ENCODE results near the gene TXNRD2. TPM values are rescaled to one million over a fixed set of nuclear protein-coding genes. Genes with fewer than 3 reads are reported as not detected.

Gene TXNRD2
- total RNA-seq, 1 experiment from 2014 or later, result 95.8 TPM

- no peak for DNase-seq (ENCODE audit: low spot score)
Measured at GRCh38 chr22:19877626-19878339, 63.8 kb downstream of the TXNRD2 start.

GRCh38 chr22:19876941-19877625 lies 64.5 kb downstream of the TXNRD2 start:
- DNase-seq (ENCODE audit: low spot score), result no peak

DNA sequence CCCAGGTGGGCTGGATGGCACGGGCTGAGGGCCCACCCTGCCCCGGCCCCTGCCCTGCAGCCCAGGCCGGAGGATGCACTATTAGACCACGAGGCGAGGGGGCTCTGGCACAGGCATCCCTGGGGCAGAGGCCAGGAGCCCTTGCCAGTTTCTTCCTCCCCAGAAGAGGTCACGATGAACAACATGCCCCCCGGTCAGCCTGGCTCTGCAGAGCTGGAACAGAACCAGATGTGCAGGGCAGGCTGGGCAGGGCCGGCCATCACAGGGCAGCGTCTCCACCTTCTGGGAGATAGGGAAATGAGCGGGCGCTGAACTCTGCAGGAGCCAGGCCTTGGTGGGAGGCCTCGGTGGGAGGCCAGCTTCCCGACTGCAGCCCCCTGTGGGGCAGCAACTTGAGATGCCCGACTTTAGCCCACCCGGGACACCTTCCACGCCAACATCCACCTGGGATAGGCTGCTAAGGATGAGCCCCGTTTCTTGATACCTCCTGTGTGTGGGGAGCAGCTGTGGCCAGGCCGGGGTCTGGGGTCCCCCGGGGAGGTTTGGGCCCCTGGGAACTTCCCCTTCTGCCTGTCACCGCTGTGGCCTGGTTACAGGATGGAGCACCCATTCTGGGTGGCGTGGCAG lies 65.2 kb downstream of the TXNRD2 start:
- no peak for DNase-seq (ENCODE audit: low spot score)

- no peak for DNase-seq (ENCODE audit: low spot score)
Measured at GRCh38 chr22:19875531-19876313, 65.9 kb downstream of the TXNRD2 start.

DNA sequence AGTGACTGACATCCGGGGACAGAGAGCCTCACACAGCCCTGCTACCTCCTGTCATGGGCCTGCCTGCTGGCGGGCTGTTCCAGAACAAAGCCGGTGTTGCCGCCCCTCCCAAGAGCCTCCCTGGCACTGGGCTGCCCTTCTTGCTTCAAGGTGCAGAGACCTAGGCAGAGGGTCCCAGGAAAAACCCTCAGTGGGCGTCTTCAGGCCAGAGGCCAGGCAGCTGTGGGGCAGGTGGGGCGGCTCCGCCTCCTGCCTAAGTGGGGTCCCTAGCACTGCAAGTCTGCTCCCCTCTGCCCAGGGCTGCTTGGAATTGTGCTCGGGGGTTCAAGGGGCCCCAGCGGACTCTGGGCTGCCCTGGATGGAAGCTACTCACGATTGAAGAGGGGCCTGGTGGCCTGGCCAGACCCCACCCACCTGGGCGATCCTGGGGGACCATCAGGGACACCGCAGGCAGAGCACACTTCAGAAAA lies 66.5 kb downstream of the TXNRD2 start:
- DNase-seq (ENCODE audit: low spot score), result no peak

DNA sequence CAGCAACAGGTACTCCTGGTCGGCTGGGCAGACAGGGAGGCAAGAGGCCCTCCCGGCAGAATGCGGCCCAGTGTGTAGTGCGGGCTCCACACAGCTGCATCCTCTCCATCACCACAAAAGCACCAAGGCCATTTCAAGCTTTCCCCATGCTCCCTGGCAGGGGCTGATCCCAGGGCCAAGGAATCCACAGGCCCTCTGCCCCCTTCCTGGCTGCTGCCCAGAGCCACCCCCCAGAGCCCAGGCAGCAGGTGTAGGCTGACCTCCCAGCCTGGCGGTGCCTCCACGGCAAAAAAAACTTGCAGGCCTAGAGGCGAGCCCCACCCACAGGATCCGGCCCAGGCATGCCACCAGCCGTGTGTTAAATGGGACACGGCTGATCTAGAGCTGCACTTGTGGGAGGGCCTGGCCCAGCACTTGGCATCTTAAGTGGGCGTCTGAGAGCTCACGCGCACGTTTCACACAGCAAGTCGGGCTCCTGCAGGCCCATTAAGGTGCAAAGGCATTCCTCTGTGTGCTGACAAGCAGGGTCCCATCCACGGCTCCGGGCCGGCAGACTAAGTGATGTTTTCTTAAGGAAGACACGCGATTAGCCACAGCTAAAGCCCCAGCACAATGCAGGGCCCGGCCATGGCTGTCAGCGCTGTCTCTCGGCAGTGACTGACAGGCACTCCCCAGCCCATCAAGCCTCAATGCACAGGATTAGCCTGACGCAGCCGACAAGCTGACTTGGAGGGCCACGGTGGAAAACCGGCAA lies 67.1 kb downstream of the TXNRD2 start:
- peak; percentile 57 for DNase-seq (ENCODE audit: low spot score)

DNA sequence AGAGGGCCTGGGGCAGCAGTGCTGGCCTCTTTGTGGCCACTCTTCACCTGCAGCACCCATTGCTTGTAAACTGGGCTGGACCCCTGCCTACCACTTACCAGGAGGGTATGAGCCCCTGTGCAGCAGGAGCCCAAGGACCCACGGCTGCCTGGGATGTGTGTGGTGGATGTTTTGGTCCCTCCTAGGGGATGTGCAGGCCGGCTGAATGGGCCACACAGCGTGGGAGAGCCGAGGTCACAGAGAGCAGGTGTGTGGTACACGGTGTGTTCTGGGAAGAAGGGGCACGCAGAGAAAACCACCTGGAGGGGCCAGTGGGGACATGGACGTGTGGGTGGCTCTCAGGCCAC lies 67.7 kb downstream of the TXNRD2 start:
- no peak for DNase-seq (ENCODE audit: low spot score)

DNA sequence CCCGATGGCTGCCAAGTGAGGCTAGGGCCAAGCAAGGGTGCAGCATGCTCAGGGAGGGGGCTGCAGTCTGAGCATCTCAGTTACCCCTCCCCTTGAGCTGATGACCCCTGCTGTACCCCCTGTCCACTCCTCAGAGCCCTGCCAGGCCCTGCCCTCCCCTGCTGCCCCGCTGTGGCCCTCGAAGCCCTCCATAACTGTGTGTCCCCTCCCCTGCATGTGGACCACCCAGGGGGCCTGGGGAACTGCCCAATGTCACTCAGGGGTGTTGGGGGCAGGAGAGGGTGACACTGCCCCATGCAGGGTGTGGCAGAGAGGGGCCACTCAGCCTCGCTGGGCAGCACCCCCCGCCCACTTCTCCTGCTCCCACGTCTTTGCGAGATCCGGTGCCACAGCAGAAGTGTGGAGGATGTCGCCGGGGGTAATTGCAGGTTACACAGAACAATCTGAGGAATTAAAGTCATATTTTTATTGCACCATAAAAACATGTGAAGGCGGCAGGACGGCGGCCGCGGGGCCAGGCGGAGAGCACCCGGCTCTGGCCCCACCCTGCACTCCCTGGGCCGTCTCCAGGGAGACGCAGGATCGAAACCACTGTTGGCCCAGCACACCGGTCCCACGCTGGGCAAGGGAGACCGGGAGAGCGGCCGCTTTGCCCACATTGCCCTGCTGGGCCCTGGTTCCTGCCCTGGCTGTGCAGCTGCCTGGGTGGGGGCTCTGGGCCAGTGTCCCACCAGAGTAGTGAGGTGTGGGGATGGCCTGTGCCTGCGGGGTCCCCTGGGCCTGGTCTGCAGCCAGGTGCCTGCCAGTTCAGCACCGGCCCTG lies 68.3 kb downstream of the TXNRD2 start:
- peak; percentile 80 for DNase-seq (ENCODE audit: low spot score)

DNA sequence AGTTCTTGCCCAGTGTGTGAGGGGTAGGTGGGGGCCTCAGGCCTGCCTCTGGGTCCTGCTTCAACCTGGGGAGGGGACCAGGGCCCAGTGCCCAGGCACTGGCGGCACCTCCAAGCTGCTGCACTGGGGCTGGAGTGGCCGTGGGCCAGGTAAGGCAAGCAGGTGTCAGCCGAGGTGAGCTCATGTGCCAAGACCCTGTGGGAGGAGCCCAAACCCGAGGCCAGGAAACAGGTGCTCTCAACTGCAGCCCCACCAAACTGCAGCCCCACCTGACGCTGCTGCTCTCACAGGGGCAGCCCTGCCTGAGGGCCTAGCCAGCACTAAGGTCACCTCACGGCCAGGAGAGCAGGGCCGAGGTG lies 68.9 kb downstream of the TXNRD2 start:
- no peak for DNase-seq (ENCODE audit: low spot score)

GRCh38 chr22:19871845-19872778 lies 69.5 kb downstream of the TXNRD2 start:
- no peak for DNase-seq (ENCODE audit: low spot score)

DNA sequence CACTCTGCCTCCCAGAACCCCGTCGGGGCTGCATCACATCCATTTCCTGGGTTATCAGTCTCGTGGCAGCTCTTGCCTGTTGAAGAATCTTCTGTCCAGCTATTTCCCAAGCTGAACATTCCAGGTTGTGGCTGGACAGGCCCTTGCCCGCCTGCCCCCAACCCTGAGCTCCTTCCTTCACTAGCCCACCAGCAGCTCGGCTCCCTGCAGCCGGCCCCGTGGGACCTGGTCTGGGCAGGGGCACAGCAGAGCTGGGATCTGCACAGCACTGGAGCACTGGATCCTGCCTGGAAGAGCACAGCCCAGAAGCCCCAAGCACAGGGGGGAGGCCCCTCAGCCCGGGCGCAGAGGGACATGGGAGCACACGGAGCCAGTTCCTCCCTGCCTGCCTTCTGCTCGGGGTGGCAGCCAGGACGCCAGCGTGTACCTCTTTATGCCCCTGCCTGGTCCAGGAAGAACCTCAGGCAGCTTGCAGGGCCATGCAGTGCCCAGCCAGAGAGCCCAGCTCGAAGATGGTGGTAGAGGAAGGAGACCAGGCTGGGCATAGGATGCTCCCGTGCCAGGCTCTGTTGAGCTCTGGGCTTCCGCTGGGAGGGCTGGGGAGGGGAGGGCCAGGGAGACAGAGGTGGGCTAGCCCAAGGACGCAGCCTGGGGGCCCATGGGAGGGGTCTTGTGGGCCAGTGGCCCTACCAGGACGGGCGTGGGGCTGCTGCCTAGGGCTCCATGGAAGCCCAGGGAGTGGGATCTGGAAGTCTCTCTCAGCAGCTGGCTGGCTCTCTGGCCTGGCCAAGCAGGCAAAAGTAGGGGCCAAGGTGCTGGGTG lies 70.4 kb downstream of the TXNRD2 start:
- DNase-seq (ENCODE audit: low spot score), result no peak

- DNase-seq (ENCODE audit: low spot score), result no peak
Measured at GRCh38 chr22:19870153-19871022, 71.2 kb downstream of the TXNRD2 start.

DNA sequence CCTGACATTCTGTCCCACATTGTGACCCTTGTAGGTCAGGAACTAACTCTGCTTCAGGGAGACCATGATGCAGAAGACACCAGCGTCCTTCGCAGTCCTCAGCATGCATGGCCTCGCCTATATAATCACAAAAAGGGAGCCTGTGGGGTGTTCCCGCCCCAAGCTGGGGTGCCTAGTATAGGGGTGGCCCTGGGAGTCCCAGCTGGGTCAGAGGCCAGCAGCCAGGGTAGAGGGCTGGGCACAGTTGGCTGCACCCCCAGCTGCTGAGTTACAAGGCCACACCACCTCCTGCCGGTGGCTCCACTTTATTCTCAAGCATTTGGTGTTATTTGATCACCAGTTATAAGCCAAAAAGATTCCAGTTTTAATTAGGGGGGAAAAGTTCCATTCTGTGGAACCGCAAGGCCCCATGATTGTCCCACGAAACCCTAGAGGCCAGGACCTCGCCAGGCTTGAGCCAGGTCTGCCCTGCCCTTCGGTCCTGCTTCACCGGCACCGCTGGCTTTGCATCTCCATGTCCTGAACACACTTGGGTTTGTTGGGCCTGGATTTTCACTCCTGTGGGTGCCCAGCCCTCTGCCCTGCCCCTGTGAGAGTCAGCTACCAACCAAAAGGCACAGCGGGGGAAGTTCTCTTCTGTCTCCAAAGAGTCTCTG lies 72.0 kb downstream of the TXNRD2 start:
- DNase-seq (ENCODE audit: low spot score), result no peak

DNA sequence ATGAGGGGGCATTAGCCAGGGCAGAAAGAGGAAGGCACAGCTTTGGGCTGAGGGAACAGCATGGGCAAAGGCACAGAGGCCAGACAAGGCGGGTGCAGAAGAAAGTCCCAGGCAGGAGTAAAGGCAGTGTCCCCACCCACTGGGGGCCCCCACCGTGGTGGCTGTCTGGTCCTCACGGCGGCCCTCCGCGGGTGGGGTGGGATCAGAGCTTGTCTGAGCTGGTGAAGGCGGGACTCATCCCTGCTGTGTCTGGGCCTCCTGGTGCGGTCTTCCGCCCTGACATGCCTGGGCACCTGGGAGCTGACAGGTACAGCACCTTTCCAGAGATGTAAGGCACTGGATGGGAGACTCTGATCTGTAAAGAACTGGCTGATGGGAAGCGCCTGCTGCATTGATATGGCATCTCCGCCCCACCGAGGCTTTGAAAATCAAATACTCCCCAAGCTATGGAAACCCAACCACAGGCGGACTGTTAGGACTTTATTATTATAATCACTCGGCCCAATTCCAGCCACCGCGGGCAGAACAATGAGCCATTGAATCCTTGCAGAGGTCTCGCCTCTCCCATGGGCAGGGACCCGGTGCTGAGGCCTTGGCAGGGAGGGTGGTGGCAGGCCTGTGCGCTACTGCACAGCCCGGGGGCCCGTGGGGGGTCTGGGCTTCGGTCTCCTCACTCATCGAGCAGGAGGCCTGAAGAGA lies 72.7 kb downstream of the TXNRD2 start:
- no peak for DNase-seq (ENCODE audit: low spot score)

DNA sequence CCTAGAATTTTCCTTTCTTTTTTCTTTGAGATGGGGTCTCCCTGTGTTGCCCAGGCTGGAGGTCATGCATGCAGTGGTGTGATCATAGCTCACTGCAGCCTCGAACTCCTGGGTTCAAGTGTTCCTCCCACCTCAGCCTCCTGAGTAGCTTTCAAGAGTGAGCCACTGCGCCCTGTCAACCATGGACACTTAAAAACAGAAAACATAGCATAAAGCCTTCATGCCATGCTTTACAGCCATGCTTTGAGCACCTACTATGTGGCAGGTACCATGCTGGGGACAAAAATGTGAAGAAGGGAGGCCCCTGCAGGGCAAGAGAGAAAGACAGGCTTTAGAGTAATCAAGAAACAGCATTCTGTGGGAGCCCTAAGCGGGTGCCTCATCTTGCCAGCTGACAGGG lies 73.3 kb downstream of the TXNRD2 start:
- no peak for DNase-seq (ENCODE audit: low spot score)

DNA sequence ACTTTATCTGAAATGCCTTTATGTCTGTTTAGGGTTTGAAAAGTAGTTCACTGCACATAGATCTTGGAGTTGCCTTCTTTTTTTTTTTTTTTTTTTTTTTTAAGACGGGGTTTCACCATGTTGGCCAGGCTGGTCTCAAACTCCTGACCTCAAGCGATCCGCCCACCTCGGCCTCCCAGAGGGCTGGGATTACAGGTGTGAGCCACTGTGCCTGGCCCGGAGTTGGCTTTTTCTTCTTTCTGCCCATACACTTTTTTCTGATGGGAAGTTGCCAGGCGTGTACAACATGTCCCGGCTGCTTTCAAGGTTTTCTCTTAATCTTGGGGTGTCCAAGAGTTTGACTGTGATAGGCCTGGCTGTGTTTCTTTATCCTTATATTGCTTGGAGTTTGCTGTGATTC lies 74.0 kb downstream of the TXNRD2 start:
- DNase-seq (ENCODE audit: low spot score), result no peak
